Adipocyte (in vitro differentiated cells): ENCODE data around the gene DUSP23.

ENCODE experiments used
- DNase-seq: peaks from one replicate; pipeline ENCODE4 v3.0.0-alpha.2; 2015; ENCODE audit warnings: low read depth
- H3K27me3 ChIP-seq: replicated peaks from 2 replicates; pipeline ENCODE4 v1.7.0; 2013; ENCODE audit warnings: mild to moderate bottlenecking, low read length, moderate library complexity; ENCODE audit not compliant: control insufficient read depth, insufficient read depth
- H3K36me3 ChIP-seq: 2 replicates; pipeline ENCODE4 v1.7.0; 2013; ENCODE audit warnings: low read length, mild to moderate bottlenecking, moderate library complexity; ENCODE audit not compliant: control insufficient read depth, insufficient read depth, severe bottlenecking
- H3K4me1 ChIP-seq: 2 replicates; pipeline ENCODE4 v1.7.0; 2013; ENCODE audit warnings: mild to moderate bottlenecking, low read length, moderate library complexity; ENCODE audit not compliant: control insufficient read depth, insufficient read depth
- H3K4me3 ChIP-seq: 2 replicates; pipeline ENCODE4 v1.7.0; 2013; ENCODE audit warnings: mild to moderate bottlenecking, low read length, moderate library complexity
- H3K9ac ChIP-seq: 2 replicates; pipeline ENCODE4 v1.7.0; 2013; ENCODE audit warnings: mild to moderate bottlenecking, low read length, moderate library complexity
- H3K9me3 ChIP-seq: 2 replicates; pipeline ENCODE4 v1.7.0; 2013; ENCODE audit warnings: mild to moderate bottlenecking, low read length, moderate library complexity; ENCODE audit not compliant: control insufficient read depth

DUSP23 gene

DNA sequence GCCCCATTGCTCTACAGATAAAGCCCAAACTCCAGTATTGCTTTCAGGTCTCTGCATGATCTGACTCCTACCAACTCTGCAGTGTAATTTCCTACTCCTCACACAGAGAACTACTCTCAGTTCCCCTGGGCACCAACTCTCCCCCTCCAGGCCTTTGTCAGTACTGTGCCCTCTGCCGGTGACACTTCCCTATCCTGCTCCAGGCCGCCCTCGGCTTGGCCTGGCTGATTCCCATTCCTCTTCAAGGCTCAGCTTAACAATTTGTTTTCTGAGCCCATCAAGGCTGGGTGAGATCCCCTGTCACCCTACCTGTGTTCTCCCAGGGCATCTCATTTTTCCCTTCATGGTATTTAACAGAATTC is 48.5 kb downstream of the DUSP23 start:
- DNase-seq: no peak
- H3K9me3 ChIP-seq: no peaks in the 10 kb centered on the region
- H3K4me3 ChIP-seq: no peak overlapping the region
- H3K9ac ChIP-seq: no peak overlapping the region
- H3K36me3 ChIP-seq: no peaks in the 10 kb centered on the region
- H3K4me1 ChIP-seq: peaks cover 15% of the 10 kb centered on the region
- H3K27me3 ChIP-seq: no peaks in the 10 kb centered on the region

GRCh38 chr1:159829822-159830465 is 49.2 kb downstream of the DUSP23 start:
- no peak overlapping the region for H3K9ac ChIP-seq
- H3K4me1 ChIP-seq: peaks cover 15% of the 10 kb centered on the region
- H3K36me3 ChIP-seq: no peaks in the 10 kb centered on the region
- no peak overlapping the region for H3K4me3 ChIP-seq
- H3K27me3 ChIP-seq: no peaks in the 10 kb centered on the region
- DNase-seq: peak; percentile 46
- no peaks in the 10 kb centered on the region for H3K9me3 ChIP-seq

- H3K27me3 ChIP-seq: no peaks in the 10 kb centered on the region
- no peak overlapping the region for H3K9ac ChIP-seq
- H3K4me3 ChIP-seq: no peak overlapping the region
- H3K4me1 ChIP-seq: peaks cover 22% of the 10 kb centered on the region
- no peak for DNase-seq
- no peaks in the 10 kb centered on the region for H3K9me3 ChIP-seq
- no peaks in the 10 kb centered on the region for H3K36me3 ChIP-seq
These were observed 50.0 kb downstream of the DUSP23 start for GRCh38 chr1:159830722-159831121.

GRCh38 chr1:159831412-159832141 is 50.8 kb downstream of the DUSP23 start:
- no peak overlapping the region for H3K4me3 ChIP-seq
- H3K9ac ChIP-seq: no peak overlapping the region
- no peak for DNase-seq
- H3K4me1 ChIP-seq: peaks cover 27% of the 10 kb centered on the region
- H3K27me3 ChIP-seq: no peaks in the 10 kb centered on the region
- no peaks in the 10 kb centered on the region for H3K9me3 ChIP-seq
- no peaks in the 10 kb centered on the region for H3K36me3 ChIP-seq
